Tibial artery (tissue), 4 donors: ENCODE results near the gene CDCA4.
A peak's percentile ranks its signal among the peaks of the same experiment; 100 is the strongest.

Experiments
- DNase-seq, 2 donors: peaks; one replicate each; pipeline ENCODE4 v3.0.0-alpha.2; 2019
- H3K27ac ChIP-seq, 2 donors: fragments of 200-600 bp; sonication (generic) in 1 of 2; 1 replicate in 1 of 2; 2 replicates in 1 of 2; pipeline ENCODE4 v1.5.1; 2018 to 2019; ENCODE audit warnings: mild to moderate bottlenecking in 1 of 2
- H3K27me3 ChIP-seq, 2 donors: fragments of 200-600 bp; sonication (generic) in 1 of 2; one replicate each; pipeline versions ENCODE4 v1.5.1 to v1.6.0; 2016 to 2019
- H3K36me3 ChIP-seq, 3 donors: fragments of 200-600 bp; sonication (generic) in 2 of 3; one replicate each; pipeline ENCODE4 v1.5.1; 2016 to 2019; ENCODE audit warnings: mild to moderate bottlenecking in 2 of 3
- H3K4me1 ChIP-seq, 4 donors: fragments of 200-600 bp; sonication (generic) in 2 of 4; 1 replicate in 3 of 4; 2 replicates in 1 of 4; pipeline ENCODE4 v1.5.1; 2016 to 2019
- H3K4me3 ChIP-seq, 2 donors: fragments of 200-600 bp; sonication (generic) in 1 of 2; 1 replicate in 1 of 2; 2 replicates in 1 of 2; pipeline ENCODE4 v1.5.1; 2018 to 2019; ENCODE audit warnings: mild to moderate bottlenecking in 2 of 2
- H3K9me3 ChIP-seq, 3 donors: fragments of 200-600 bp; sonication (generic) in 1 of 3; one replicate each; pipeline ENCODE4 v1.5.1; 2016 to 2019
- CTCF ChIP-seq, 2 experiments: fragments of 200-600 bp in 1 of 2; fragments of 450-650 bp in 1 of 2; IDR thresholded peaks; one replicate each; pipeline ENCODE4 v1.5.1; 2017 to 2019; ENCODE audit warnings: antibody characterized with exemption in 2 of 2, mild to moderate bottlenecking in 1 of 2, moderate library complexity in 1 of 2
- intact Hi-C: fragments of 100-400 bp; cut with DNase I; formaldehyde crosslinking; loops from one replicate; pipeline ENCODE4 v1.15.0; 2023; ENCODE audit warnings: low total_unique reads

The CDCA4 gene

GRCh38 chr14:104977008-104977680, 43.7 kb downstream of the CDCA4 start:
- Histone ChIP-seq H3K4me3 (peak overlapping the region; percentile 60 to 64), H3K4me1 (peaks cover 7 to 78% (median 66%) of the 10 kb centered on the region in 4 donors)
- intact Hi-C loops: loop anchor here (2.0 to 10.0 kb wide), 3 partner anchors 45 to 112 kb away; partner anchors contain the start of genes CDCA4 and CEP170B

GRCh38 chr14:104976198-104977007, 44.5 kb downstream of the CDCA4 start:
- Histone ChIP-seq H3K36me3 (no peaks in the 10 kb centered on the region), H3K27ac (peak overlapping the region; percentile 93 to 97), H3K9me3 (no peaks in the 10 kb centered on the region), H3K4me3 (no peak overlapping the region), H3K27me3 (no peaks in the 10 kb centered on the region), H3K4me1 (peaks cover 7 to 85% (median 73%) of the 10 kb centered on the region in 4 donors)
- intact Hi-C loops: loop anchor here (2.0 to 10.0 kb wide), 3 partner anchors 46 to 112 kb away; partner anchors contain the start of genes CDCA4 and CEP170B
- peak; percentile 83 to 86 for TF ChIP-seq CTCF (IDR thresholded peaks at IDR 0.05)
- peak; percentile 75 to 90 for DNase-seq

More at GRCh38 chr14:104977008-104977680, 43.7 kb downstream of the CDCA4 start:
- TF ChIP-seq CTCF (IDR thresholded peaks at IDR 0.05): no peak
- Histone ChIP-seq H3K36me3 (no peaks in the 10 kb centered on the region), H3K27ac (peak overlapping the region in 1 of 2 donors; percentile 54), H3K9me3 (no peaks in the 10 kb centered on the region), H3K27me3 (no peaks in the 10 kb centered on the region)
- peak in 1 of 2 donors; percentile 74 for DNase-seq

- intact Hi-C loops: loop anchor here (2.0 to 10.0 kb wide), 3 partner anchors 47 to 111 kb away; partner anchors contain the start of genes CDCA4 and CEP170B
Measured at GRCh38 chr14:104975481-104976197, 45.2 kb downstream of the CDCA4 start.

GRCh38 chr14:104974665-104975390, 46.1 kb downstream of the CDCA4 start:
- no peak for TF ChIP-seq CTCF (IDR thresholded peaks at IDR 0.05)
- peak overlapping the region; percentile 93 to 97 for H3K27ac ChIP-seq
- intact Hi-C loops: loop anchor here (5.0 to 10.0 kb wide), 2 partner anchors 47 to 110 kb away; partner anchors contain the start of genes CDCA4 and CEP170B
- no peaks in the 10 kb centered on the region for H3K36me3 ChIP-seq
- H3K27me3 ChIP-seq: no peaks in the 10 kb centered on the region
- no peak overlapping the region for H3K4me3 ChIP-seq
- H3K4me1 ChIP-seq: peaks cover 7 to 93% (median 85%) of the 10 kb centered on the region in 4 donors
- H3K9me3 ChIP-seq: no peaks in the 10 kb centered on the region
- DNase-seq: peak in 1 of 2 donors; percentile 65

More at GRCh38 chr14:104975481-104976197, 45.2 kb downstream of the CDCA4 start:
- DNase-seq: no peak
- Histone ChIP-seq H3K4me3 (no peak overlapping the region), H3K27ac (peak overlapping the region; percentile 93 to 97), H3K9me3 (no peaks in the 10 kb centered on the region), H3K36me3 (no peaks in the 10 kb centered on the region), H3K27me3 (no peaks in the 10 kb centered on the region), H3K4me1 (peaks cover 7 to 91% (median 80%) of the 10 kb centered on the region in 4 donors)
- no peak for TF ChIP-seq CTCF (IDR thresholded peaks at IDR 0.05)
